GM12865 (cell line): ENCODE results near the gene HGD.

Experiments
- DNase-seq: peaks from one replicate; pipeline ENCODE4 v3.0.0; 2010; ENCODE audit warnings: low read depth
- H3K4me3 ChIP-seq: 2 replicates; pipeline ENCODE4 v1.5.1; 2011; ENCODE audit warnings: mild to moderate bottlenecking, low read depth, low read length, control low read depth
- TF ChIP-seq, protein P1 (sequence below): IDR thresholded peaks from 2 replicates; pipeline ENCODE4 v1.5.1; 2011; ENCODE audit warnings: low read length, control low read depth, low read depth, inconsistent platforms; ENCODE audit not compliant: insufficient read depth; ENCODE audit errors: missing control alignments

Gene HGD

DNA sequence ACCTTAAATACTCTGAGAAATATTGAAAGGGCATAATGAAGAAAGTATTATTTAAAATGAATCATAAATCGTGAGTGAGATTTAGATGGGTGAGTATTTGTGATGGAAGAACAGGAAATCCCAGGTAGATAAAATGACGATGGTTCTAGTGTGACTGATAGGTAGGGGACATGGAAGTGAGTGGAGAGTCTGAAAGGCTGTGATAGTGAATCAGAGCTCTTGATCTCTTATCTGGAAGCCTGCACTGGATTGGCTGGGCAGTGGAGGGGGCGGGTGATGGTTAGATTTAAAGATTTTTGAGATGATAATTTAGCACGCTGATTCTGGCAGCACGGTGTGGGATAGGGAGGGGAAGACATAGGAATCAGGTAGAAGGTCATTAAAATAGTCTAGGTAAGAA, 20.1 kb downstream of the HGD start:
- TF ChIP-seq, protein P1, sequence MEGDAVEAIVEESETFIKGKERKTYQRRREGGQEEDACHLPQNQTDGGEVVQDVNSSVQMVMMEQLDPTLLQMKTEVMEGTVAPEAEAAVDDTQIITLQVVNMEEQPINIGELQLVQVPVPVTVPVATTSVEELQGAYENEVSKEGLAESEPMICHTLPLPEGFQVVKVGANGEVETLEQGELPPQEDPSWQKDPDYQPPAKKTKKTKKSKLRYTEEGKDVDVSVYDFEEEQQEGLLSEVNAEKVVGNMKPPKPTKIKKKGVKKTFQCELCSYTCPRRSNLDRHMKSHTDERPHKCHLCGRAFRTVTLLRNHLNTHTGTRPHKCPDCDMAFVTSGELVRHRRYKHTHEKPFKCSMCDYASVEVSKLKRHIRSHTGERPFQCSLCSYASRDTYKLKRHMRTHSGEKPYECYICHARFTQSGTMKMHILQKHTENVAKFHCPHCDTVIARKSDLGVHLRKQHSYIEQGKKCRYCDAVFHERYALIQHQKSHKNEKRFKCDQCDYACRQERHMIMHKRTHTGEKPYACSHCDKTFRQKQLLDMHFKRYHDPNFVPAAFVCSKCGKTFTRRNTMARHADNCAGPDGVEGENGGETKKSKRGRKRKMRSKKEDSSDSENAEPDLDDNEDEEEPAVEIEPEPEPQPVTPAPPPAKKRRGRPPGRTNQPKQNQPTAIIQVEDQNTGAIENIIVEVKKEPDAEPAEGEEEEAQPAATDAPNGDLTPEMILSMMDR: no peak

DNA sequence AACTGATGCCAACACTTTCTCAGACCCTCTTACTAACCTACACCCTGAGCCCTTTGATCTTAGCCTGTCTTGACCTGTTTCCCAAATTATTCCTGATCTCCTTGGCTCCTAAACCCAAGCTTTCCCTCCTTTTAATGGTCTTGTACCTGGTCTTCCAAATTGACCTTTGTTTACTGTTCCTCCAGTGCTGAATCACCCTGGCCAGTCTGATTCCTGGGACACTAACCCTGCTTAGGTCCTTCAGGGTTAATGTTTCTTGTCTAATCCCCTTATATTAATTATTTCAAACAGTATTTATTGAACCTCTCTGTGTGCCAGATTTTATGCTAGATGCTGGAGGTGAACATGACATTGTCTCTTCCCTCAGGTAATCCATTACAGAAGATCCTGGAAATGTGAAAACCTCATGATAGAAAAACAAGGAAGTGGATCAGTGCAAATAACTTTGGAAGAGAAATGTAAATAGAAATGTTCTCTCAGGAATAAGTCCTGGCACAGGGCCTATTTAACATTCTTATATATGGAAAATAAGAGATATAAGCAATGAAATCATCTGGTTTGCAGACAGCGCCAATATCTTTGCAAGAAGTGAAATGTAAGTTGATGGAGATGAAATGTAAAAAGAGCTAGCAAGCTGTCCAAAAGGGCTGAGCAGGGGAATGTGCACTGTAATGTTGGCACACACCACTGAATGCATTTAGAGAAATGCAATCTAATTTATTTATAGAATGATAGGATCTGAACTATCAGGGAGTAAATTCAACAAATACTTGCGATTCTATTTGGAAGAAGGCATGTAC, 20.7 kb downstream of the HGD start:
- DNase-seq: no peak
- no peak overlapping the region for H3K4me3 ChIP-seq
- TF ChIP-seq, protein P1: no peak

More for the DNA sequence above, 20.1 kb downstream of the HGD start:
- H3K4me3 ChIP-seq: no peak overlapping the region
- DNase-seq: no peak

DNA sequence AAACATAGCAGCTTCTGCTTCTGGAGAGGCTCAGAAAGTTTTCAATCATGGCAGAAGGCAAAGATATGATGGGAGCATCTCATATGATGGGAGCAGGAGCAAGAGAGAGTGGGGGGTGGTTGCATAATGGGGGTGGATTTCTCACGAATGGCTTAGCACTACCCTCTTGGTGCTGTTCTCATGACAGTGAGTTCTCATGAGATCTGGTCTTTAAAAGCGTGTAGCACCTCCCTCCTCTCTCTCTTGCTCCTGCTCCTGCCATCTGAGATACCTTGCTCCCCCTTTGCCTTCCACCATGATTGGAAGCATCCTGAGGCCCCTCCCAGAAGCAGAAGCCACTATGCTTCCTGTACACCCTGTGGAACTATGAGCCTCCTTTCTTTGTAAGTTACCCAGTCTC, 22.2 kb downstream of the HGD start:
- DNase-seq: no peak
- TF ChIP-seq, protein P1: no peak
- no peak overlapping the region for H3K4me3 ChIP-seq

DNA sequence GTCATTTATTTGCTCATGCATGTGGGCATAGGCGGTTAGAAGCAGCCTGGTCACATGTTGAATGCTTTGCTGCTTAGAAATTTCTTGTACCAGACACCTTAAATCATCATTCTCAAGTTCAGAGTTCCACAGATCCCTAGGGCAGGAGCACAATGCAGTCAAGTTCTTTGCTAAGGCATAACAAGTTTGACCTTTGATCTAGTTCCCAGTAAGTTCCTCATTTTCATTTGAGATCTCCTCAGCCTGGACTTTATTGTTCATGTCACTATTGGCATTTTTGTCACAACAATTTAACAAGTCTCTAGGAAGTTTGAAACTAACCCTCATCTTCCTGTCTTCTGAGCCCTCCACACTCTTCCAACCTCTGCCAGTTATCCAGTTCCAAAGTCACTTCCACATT, 22.8 kb downstream of the HGD start:
- TF ChIP-seq, protein P1: no peak
- no peak overlapping the region for H3K4me3 ChIP-seq
- no peak for DNase-seq

DNA sequence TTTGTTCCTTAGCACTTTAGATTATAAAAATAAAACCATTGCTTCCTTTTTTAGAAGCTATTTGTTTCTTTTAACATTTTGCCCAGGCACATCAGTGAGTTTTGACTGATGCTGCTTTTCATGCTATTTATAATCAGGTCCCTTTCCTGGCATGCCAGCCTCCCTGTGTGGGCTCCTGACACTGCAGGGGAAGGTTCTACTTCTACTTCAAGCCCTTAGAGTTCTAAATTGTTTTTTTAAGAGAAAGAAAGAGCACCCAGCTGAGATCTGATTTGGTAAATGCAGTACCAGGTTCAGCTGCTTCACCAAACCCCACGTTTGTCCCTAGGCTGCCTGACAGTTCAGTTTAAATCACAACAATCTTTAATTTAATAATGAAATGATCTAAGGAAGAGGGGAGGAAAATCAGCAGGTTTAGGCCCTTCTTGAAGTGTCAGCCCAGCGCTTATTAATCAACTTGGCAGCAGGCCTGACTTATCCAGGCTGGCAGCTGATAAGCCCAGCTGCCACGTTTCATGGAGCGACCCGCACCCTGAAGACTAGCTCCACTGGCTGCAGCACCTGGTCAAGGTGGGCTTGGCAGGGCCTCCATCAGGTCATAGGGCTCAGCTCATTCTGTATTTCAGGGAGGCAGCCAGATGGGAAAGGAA, 29.0 kb downstream of the HGD start:
- no peak overlapping the region for H3K4me3 ChIP-seq
- DNase-seq: no peak
- TF ChIP-seq, protein P1: no peak

DNA sequence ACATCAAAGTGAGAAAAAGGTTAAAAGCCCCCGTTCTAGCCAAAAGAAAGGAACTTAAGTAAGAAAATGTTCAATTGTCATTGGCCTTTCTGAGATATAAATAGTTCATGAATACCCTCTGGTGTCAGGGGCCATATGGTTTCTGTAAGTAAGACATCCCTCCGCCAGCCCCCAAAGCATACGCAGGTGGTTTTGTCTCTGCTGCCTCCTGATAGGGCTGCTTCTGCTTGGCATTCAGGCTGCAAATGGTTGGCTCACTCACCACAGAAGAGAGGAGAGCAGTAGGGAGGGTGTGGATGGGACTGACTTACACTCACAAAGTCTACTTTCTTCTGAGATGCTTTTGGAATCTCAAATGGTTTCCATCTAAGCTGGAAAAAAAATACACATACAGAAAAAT, 29.8 kb downstream of the HGD start:
- no peak for DNase-seq
- H3K4me3 ChIP-seq: no peak overlapping the region
- TF ChIP-seq, protein P1: no peak
